ENCODE results near the gene CTDP1. TPM values are rescaled to one million over a fixed set of nuclear protein-coding genes. Genes with fewer than 3 reads are reported as not detected.

Gene CTDP1
- total RNA-seq, 1 experiment from 2014 or later, result 24.9 TPM

DNA sequence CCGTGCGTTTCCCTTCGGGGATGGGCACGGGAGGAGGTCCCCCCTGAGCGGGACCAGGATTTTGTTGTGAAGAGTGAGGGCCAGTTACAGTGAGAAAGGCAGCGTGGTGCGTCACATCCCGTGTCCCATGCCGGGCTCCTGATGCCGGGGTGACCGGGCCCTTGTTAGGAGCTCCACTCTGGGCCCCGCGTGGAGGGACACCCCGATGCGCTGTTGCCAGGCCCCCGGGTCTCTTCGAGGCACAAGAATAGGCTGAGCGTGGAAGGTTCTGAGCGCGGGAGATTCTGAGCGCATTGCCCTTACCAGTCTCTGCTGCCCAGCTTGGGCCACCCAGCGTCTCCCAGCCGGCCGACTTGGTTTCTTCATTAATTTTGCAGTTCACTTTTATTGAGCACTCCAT lies 17.6 kb downstream of the CTDP1 start:
- Histone ChIP-seq H3K79me2 (ENCODE audit: insufficient read depth, low read length) (peaks cover 30% of the 10 kb centered on the region), H3K4me1 (ENCODE audit: control insufficient read depth in 1 of 2, insufficient read depth in 2 of 2, low read length in 2 of 2) (no peaks in the 10 kb centered on the region), H3K9me3 (ENCODE audit: control insufficient read depth in 1 of 2, insufficient read depth in 1 of 2, low read depth in 1 of 2, low read length in 2 of 2) (no peaks in the 10 kb centered on the region), H4K20me1 (ENCODE audit: insufficient read depth) (no peaks in the 10 kb centered on the region), H3K27ac (ENCODE audit: low read depth, low read length) (no peak overlapping the region), H2AFZ (ENCODE audit: low read depth, low read length, poor library complexity, severe bottlenecking) (no peak overlapping the region), H3K36me3 (ENCODE audit: control insufficient read depth in 1 of 2, insufficient read depth in 2 of 2, low read length in 2 of 2) (peaks cover 15 to 19% of the 10 kb centered on the region in 2 experiments; a peak in 3 of 4 replicates), H3K9me2 (ENCODE audit: insufficient read depth) (no peaks in the 10 kb centered on the region), H3K27me3 (ENCODE audit: insufficient read depth, low read length) (no peaks in the 10 kb centered on the region), H3K4me2 (ENCODE audit: low read length) (no peak overlapping the region), H3K4me3 (replicated peaks in 1 of 2; ENCODE audit: low read depth in 1 of 2, low read length in 2 of 2) (no peak overlapping the region), H3K9ac (ENCODE audit: low read length) (no peak overlapping the region)
- DNase-seq (ENCODE audit: low read depth, low spot score) (no peak), ATAC-seq (no peak)
- ChIA-PET CTCF (no interaction called here), POLR2A (no interaction called here), RAD21 (ENCODE audit: low non-redundant PET in 1 of 2, low total read pairs in 2 of 2, uncharacterized antibody in 2 of 2, unreplicated experiment in 2 of 2) (no interaction called here)
- intact Hi-C loops (cut with micrococcal nuclease), result no loop called here
- BruUV-seq (replicated peaks), result no TSS peak
- TF ChIP-seq SRF (IDR thresholded peaks at IDR 0.05; ENCODE audit: low read depth), result no peak
- no peak for TF ChIP-seq YY1 (IDR thresholded peaks at IDR 0.05; ENCODE audit: extremely low read depth, insufficient replicate concordance, low read depth, low read length)
- no peak for TF ChIP-seq SIN3A (IDR thresholded peaks at IDR 0.05; ENCODE audit: low read depth)
- TF ChIP-seq POLR2AphosphoS5 (IDR thresholded peaks at IDR 0.05; ENCODE audit: low read depth, low read length), result no peak
- no peak for TF ChIP-seq ELF1 (IDR thresholded peaks at IDR 0.05; ENCODE audit: borderline replicate concordance, low read depth)
- no peak for TF ChIP-seq POLR2A (IDR thresholded peaks at IDR 0.05; ENCODE audit: borderline replicate concordance, extremely low read depth, insufficient read depth, insufficient read length)
- TF ChIP-seq CTCF (IDR thresholded peaks at IDR 0.05 in 2 of 3, conservative IDR thresholded peaks at IDR 0.05 in 1 of 3; ENCODE audit: borderline replicate concordance in 1 of 3, insufficient read depth in 1 of 3, low read depth in 2 of 3, low read length in 2 of 3), result no peak
- no peak for TF ChIP-seq ZNF274 (IDR thresholded peaks at IDR 0.05; ENCODE audit: low read depth, low read length)
- TF ChIP-seq CBX3 (IDR thresholded peaks at IDR 0.05; ENCODE audit: low read depth), result no peak
- TF ChIP-seq, protein P1, sequence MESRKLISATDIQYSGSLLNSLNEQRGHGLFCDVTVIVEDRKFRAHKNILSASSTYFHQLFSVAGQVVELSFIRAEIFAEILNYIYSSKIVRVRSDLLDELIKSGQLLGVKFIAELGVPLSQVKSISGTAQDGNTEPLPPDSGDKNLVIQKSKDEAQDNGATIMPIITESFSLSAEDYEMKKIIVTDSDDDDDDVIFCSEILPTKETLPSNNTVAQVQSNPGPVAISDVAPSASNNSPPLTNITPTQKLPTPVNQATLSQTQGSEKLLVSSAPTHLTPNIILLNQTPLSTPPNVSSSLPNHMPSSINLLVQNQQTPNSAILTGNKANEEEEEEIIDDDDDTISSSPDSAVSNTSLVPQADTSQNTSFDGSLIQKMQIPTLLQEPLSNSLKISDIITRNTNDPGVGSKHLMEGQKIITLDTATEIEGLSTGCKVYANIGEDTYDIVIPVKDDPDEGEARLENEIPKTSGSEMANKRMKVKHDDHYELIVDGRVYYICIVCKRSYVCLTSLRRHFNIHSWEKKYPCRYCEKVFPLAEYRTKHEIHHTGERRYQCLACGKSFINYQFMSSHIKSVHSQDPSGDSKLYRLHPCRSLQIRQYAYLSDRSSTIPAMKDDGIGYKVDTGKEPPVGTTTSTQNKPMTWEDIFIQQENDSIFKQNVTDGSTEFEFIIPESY (IDR thresholded peaks at IDR 0.05; ENCODE audit: extremely low read depth, insufficient replicate concordance, low read length), result no peak
- TF ChIP-seq ZFX (IDR thresholded peaks at IDR 0.05), result no peak
- TF ChIP-seq EGR1 (IDR thresholded peaks at IDR 0.05; ENCODE audit: low read depth), result no peak
- TF ChIP-seq FOSL1 (IDR thresholded peaks at IDR 0.05; ENCODE audit: low read depth), result no peak
- TF ChIP-seq EZH2 (IDR thresholded peaks at IDR 0.05), result no peak
- TF ChIP-seq CEBPB (IDR thresholded peaks at IDR 0.05; ENCODE audit: low read depth), result no peak
- TF ChIP-seq ATF3 (IDR thresholded peaks at IDR 0.05), result no peak
- no peak for TF ChIP-seq RAD21 (IDR thresholded peaks at IDR 0.05; ENCODE audit: low read depth)
- TF ChIP-seq EZH2phosphoT487 (IDR thresholded peaks at IDR 0.05; ENCODE audit: borderline replicate concordance), result no peak
- TF ChIP-seq SP1 (IDR thresholded peaks at IDR 0.05; ENCODE audit: low read depth), result no peak
- TF ChIP-seq TCF7L2 (IDR thresholded peaks at IDR 0.05; ENCODE audit: borderline replicate concordance, extremely low read depth, insufficient read depth, insufficient read length), result no peak
